ENCODE data around the gene CYLD. TPM values are rescaled to one million over a fixed set of nuclear protein-coding genes. Genes with fewer than 3 reads are reported as not detected.

The CYLD gene
- total and polyA plus RNA-seq, 3 donors from 2014 or later: 37.4 to 89.3 (median 48.4) TPM

DNA sequence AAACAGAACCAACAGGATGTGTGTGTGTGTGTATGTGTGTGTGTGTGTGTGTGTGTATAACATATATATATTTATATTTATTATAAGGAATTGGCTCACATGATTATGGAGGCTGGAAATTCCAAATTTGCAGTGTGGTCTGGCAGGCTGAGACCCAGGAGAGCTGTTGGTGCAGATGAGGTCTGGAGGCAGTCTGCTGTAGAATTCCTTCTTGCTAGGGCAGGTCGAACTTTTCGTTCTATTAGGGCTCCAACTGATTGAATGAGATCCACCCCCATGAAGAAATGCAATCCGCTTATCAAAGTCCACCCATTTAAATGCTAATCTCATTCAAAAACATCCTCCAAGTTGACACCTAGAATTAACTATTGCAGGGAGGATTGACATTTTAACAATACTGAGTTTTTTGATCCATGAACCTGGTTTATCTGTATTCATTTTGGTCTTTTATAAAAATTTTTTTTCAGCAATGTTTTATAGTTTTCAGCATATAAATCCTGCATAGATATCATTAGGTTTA is 85.0 kb downstream of the CYLD start:
- 81 to 86% methylated on average over 3 of the region's 3 CpGs for WGBS, 2 donors
- no peak overlapping the region for H3K4me3 ChIP-seq

DNA sequence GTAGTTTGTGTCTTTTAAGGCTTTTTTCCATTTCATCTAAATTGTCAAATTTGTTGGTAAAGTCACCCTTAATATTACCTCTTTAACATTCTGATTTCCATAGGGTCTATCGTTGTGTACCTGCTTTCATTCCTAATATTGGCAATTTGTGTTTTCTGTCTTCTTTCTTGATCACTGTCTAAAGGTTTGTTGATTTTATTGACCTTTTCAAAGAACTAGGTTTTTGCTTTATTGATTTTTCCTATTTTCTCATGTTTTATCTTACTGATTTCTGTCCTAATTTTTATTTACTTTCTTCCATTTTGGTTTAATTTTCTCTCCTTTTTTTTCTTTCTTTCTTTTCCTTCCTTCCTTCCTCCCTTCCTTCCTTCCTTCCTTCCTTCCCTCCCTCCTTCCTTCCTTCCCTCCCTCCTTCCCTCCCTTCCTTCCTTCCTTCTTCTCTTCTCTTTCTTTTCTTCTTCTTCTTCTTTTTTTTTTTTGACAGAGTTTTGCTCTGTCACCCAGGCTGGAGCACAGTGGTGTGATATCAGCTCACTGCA is 86.3 kb downstream of the CYLD start:
- DNase-seq: no peak
- Histone ChIP-seq H3K36me3 (ENCODE audit: low read depth, missing control alignments) (no peaks in the 10 kb centered on the region), H3K27ac (no peak overlapping the region), H3K4me1 (no peaks in the 10 kb centered on the region), H3K27me3 (no peaks in the 10 kb centered on the region), H3K9me3 (no peaks in the 10 kb centered on the region), H3K4me3 (no peak overlapping the region)
- 85 to 96% methylated on average over 1 of the region's 1 CpG for WGBS, 2 donors
- intact Hi-C loops (cut with DNase I; ENCODE audit: low total_unique reads): no loop called here
- TF ChIP-seq, protein P1, sequence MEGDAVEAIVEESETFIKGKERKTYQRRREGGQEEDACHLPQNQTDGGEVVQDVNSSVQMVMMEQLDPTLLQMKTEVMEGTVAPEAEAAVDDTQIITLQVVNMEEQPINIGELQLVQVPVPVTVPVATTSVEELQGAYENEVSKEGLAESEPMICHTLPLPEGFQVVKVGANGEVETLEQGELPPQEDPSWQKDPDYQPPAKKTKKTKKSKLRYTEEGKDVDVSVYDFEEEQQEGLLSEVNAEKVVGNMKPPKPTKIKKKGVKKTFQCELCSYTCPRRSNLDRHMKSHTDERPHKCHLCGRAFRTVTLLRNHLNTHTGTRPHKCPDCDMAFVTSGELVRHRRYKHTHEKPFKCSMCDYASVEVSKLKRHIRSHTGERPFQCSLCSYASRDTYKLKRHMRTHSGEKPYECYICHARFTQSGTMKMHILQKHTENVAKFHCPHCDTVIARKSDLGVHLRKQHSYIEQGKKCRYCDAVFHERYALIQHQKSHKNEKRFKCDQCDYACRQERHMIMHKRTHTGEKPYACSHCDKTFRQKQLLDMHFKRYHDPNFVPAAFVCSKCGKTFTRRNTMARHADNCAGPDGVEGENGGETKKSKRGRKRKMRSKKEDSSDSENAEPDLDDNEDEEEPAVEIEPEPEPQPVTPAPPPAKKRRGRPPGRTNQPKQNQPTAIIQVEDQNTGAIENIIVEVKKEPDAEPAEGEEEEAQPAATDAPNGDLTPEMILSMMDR (IDR thresholded peaks at IDR 0.05): no peak
- no peak for TF ChIP-seq POLR2A (IDR thresholded peaks at IDR 0.05)

More for the DNA sequence above, 85.0 kb downstream of the CYLD start:
- Histone ChIP-seq H3K36me3 (ENCODE audit: low read depth, missing control alignments) (no peaks in the 10 kb centered on the region), H3K4me1 (no peaks in the 10 kb centered on the region), H3K27me3 (no peaks in the 10 kb centered on the region), H3K27ac (no peak overlapping the region), H3K9me3 (no peaks in the 10 kb centered on the region)
- no peak for DNase-seq
- TF ChIP-seq, protein P1 (IDR thresholded peaks at IDR 0.05): no peak
- no peak for TF ChIP-seq POLR2A (IDR thresholded peaks at IDR 0.05)
- intact Hi-C loops (cut with DNase I; ENCODE audit: low total_unique reads): no loop called here

DNA sequence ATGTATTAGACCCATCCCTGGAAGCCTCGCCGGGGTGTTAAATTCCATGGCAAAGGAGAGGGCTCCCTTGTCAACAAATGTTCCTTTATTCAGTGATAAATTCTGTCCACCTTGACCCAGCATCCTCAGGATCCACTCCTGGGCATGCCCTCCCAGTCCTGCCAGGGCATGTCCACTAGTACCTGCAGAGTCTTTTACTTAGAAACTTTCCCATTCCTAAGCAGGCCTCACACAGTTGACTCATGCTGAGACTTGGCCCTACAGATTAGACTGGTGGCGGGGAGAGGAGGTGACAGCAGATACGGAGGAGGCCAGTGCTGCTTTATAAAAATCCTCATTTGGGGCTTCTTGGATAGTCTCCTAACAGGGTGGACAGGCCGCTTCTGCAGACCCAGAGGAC is 88.8 kb downstream of the CYLD start:
- no peaks in the 10 kb centered on the region for H3K27me3 ChIP-seq
- intact Hi-C loops (cut with DNase I; ENCODE audit: low total_unique reads): no loop called here
- no peak for DNase-seq
- WGBS, 2 donors: 85 to 87% methylated on average over 5 of the region's 5 CpGs
- H3K4me1 ChIP-seq: no peaks in the 10 kb centered on the region
- TF ChIP-seq POLR2A (IDR thresholded peaks at IDR 0.05): no peak
- TF ChIP-seq, protein P1 (IDR thresholded peaks at IDR 0.05): no peak
- no peaks in the 10 kb centered on the region for H3K9me3 ChIP-seq
- no peaks in the 10 kb centered on the region for H3K36me3 ChIP-seq (ENCODE audit: low read depth, missing control alignments)
- H3K27ac ChIP-seq: no peak overlapping the region
- H3K4me3 ChIP-seq: no peak overlapping the region

DNA sequence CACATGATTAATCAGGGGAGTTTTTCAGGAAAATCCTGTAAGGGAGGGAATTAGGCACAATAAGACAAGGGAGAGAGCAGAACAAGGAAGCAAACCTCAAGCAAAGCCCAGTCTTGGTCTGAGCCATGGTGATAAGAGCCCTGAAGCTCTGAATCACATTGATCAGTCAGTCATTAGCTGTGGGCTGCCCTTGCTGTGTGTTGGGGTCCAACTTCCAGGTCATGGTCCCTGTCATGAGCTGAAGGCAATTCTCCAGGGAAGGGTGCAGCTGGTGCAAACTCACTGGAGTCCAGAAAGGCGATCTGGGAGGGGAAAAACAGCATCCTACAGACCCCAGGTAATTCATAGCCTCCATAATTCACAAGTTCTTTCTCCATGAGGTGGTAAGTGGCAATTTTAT is 89.9 kb downstream of the CYLD start:
- Histone ChIP-seq H3K4me1 (no peaks in the 10 kb centered on the region), H3K9me3 (no peaks in the 10 kb centered on the region), H3K27ac (no peak overlapping the region), H3K27me3 (no peaks in the 10 kb centered on the region), H3K4me3 (no peak overlapping the region), H3K36me3 (ENCODE audit: low read depth, missing control alignments) (no peaks in the 10 kb centered on the region)
- TF ChIP-seq, protein P1 (IDR thresholded peaks at IDR 0.05): no peak
- no peak for TF ChIP-seq POLR2A (IDR thresholded peaks at IDR 0.05)
- DNase-seq: no peak
- WGBS, 2 donors: 89 to 100% methylated on average over 1 of the region's 1 CpG
- intact Hi-C loops (cut with DNase I; ENCODE audit: low total_unique reads): no loop called here

DNA sequence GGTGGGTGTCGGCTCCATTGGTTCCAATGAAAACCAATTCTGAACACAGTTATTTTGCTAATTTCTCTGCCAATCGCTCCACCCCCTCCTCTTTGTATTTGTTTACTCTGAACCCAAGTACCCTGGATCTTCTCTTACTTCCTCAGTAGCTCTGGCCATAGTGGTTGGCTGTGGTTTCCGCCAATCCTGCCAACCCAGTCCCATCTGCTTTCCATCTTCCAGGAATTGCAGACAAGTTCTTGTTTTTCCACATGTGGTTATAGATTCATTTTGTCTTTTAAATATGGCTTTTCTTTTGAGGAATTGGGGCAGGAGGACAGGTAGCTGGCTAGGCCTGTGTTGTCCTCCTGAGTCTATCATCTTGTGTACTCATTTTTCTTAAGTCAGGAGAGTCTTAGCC is 92.0 kb downstream of the CYLD start:
- H3K4me1 ChIP-seq: no peaks in the 10 kb centered on the region
- DNase-seq: no peak
- 86 to 93% methylated on average over 3 of the region's 3 CpGs for WGBS, 2 donors
- no peak overlapping the region for H3K27ac ChIP-seq
- TF ChIP-seq, protein P1 (IDR thresholded peaks at IDR 0.05): no peak
- no peak for TF ChIP-seq POLR2A (IDR thresholded peaks at IDR 0.05)
- H3K27me3 ChIP-seq: no peaks in the 10 kb centered on the region
- intact Hi-C loops (cut with DNase I; ENCODE audit: low total_unique reads): no loop called here
- H3K9me3 ChIP-seq: no peaks in the 10 kb centered on the region
- no peak overlapping the region for H3K4me3 ChIP-seq
- no peaks in the 10 kb centered on the region for H3K36me3 ChIP-seq (ENCODE audit: low read depth, missing control alignments)
